ENCODE results near the gene MYLK3. TPM values are rescaled to one million over a fixed set of nuclear protein-coding genes. Genes with fewer than 3 reads are reported as not detected.

Gene MYLK3
- total and polyA plus RNA-seq, 9 donors: 0.24 to 2.0 (median 0.68) TPM

- no peaks in the 10 kb centered on the region for H3K36me3 ChIP-seq
- no peaks in the 10 kb centered on the region for H3K9me3 ChIP-seq
- intact Hi-C loops (cut with DNase I): no loop called here
- DNase-seq: no peak
- TF ChIP-seq, protein P1, sequence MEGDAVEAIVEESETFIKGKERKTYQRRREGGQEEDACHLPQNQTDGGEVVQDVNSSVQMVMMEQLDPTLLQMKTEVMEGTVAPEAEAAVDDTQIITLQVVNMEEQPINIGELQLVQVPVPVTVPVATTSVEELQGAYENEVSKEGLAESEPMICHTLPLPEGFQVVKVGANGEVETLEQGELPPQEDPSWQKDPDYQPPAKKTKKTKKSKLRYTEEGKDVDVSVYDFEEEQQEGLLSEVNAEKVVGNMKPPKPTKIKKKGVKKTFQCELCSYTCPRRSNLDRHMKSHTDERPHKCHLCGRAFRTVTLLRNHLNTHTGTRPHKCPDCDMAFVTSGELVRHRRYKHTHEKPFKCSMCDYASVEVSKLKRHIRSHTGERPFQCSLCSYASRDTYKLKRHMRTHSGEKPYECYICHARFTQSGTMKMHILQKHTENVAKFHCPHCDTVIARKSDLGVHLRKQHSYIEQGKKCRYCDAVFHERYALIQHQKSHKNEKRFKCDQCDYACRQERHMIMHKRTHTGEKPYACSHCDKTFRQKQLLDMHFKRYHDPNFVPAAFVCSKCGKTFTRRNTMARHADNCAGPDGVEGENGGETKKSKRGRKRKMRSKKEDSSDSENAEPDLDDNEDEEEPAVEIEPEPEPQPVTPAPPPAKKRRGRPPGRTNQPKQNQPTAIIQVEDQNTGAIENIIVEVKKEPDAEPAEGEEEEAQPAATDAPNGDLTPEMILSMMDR (IDR thresholded peaks at IDR 0.05): no peak
- no peak for TF ChIP-seq EP300 (IDR thresholded peaks at IDR 0.05)
- TF ChIP-seq POLR2A (IDR thresholded peaks at IDR 0.05): no peak
- no peaks in the 10 kb centered on the region for H3K4me1 ChIP-seq (ENCODE audit: insufficient read depth)
- no peak overlapping the region for H3K4me3 ChIP-seq
- no peak overlapping the region for H3K27ac ChIP-seq
- H3K27me3 ChIP-seq: no peaks in the 10 kb centered on the region
- WGBS, 3 donors: 41 to 52% (median 46%) methylated on average over 6 of the region's 6 CpGs
These were observed 74.7 kb downstream of the MYLK3 start for GRCh38 chr16:46673320-46674013.

- 60 to 66% (median 65%) methylated on average over 4 of the region's 4 CpGs for WGBS, 3 donors
- Histone ChIP-seq H3K4me1 (ENCODE audit: insufficient read depth) (no peaks in the 10 kb centered on the region), H3K9me3 (no peaks in the 10 kb centered on the region), H3K36me3 (no peaks in the 10 kb centered on the region), H3K27me3 (no peaks in the 10 kb centered on the region), H3K27ac (no peak overlapping the region), H3K4me3 (no peak overlapping the region)
- no peak for DNase-seq
- TF ChIP-seq, protein P1 (IDR thresholded peaks at IDR 0.05): no peak
- TF ChIP-seq EP300 (IDR thresholded peaks at IDR 0.05) (no peak), POLR2A (IDR thresholded peaks at IDR 0.05) (no peak)
- intact Hi-C loops (cut with DNase I): no loop called here
These were observed 86.0 kb downstream of the MYLK3 start for GRCh38 chr16:46662123-46662522.

- no peaks in the 10 kb centered on the region for H3K27me3 ChIP-seq
- no peak overlapping the region for H3K4me3 ChIP-seq
- TF ChIP-seq EP300 (IDR thresholded peaks at IDR 0.05) (no peak), POLR2A (IDR thresholded peaks at IDR 0.05) (no peak)
- TF ChIP-seq, protein P1 (IDR thresholded peaks at IDR 0.05): no peak
- no peaks in the 10 kb centered on the region for H3K9me3 ChIP-seq
- intact Hi-C loops (cut with DNase I): no loop called here
- WGBS, 3 donors: 41 to 55% (median 42%) methylated on average over 1 of the region's 1 CpG
- H3K27ac ChIP-seq: no peak overlapping the region
- no peak for DNase-seq
- H3K4me1 ChIP-seq (ENCODE audit: insufficient read depth): no peaks in the 10 kb centered on the region
- H3K36me3 ChIP-seq: no peaks in the 10 kb centered on the region
These were observed 89.2 kb downstream of the MYLK3 start for GRCh38 chr16:46658925-46659324.

Other genes with a start within 250 kb of the MYLK3 start
- gene SHCBP1, start 127.0 kb downstream of the MYLK3 start, total RNA-seq: 1 to 10 TPM in 3 of 7 donors, under 1 TPM in 4; 0.24 to 3.6 (median 0.56) TPM
- 1 to 10 TPM in 1 of 2 donors, under 1 TPM in 1; 0.46 to 1.1 TPM for gene SHCBP1, start 127.0 kb downstream of the MYLK3 start, polyA plus RNA-seq
- gene VPS35, start 59.2 kb downstream of the MYLK3 start, total RNA-seq: 10 to 100 TPM; 29.2 to 92.0 (median 75.7) TPM
- gene VPS35, start 59.2 kb downstream of the MYLK3 start, polyA plus RNA-seq: 10 to 100 TPM; 27.6 to 67.5 TPM
- gene ORC6, start 58.7 kb downstream of the MYLK3 start, total RNA-seq: 1 to 10 TPM in 4 of 7 donors, under 1 TPM in 3; 0.50 to 2.2 (median 1.6) TPM
- gene ORC6, start 58.7 kb downstream of the MYLK3 start, polyA plus RNA-seq: 1 to 10 TPM; 1.5 to 2.2 TPM
- 1 to 10 TPM; 4.5 to 5.7 (median 5.1) TPM for gene C16orf87, start 82.8 kb upstream of the MYLK3 start, total RNA-seq
- gene C16orf87, start 82.8 kb upstream of the MYLK3 start, polyA plus RNA-seq: 1 to 10 TPM; 4.0 to 7.6 TPM
- gene GPT2, start 136.0 kb upstream of the MYLK3 start, total RNA-seq: 10 to 100 TPM in 3 of 7 donors, 1 to 10 TPM in 4; 2.2 to 30.7 (median 4.9) TPM
- gene GPT2, start 136.0 kb upstream of the MYLK3 start, polyA plus RNA-seq: 1 to 10 TPM; 3.6 to 6.6 TPM
- gene DNAJA2, start 225.3 kb upstream of the MYLK3 start, total RNA-seq: 10 to 100 TPM; 33.4 to 59.6 (median 58.4) TPM
- gene DNAJA2, start 225.3 kb upstream of the MYLK3 start, polyA plus RNA-seq: 10 to 100 TPM; 40.6 to 63.3 TPM